A673 (cell line): ENCODE data around the gene NAV2. TPM values are rescaled to one million over a fixed set of nuclear protein-coding genes. Genes with fewer than 3 reads are reported as not detected.

Experiments used
- BruUV-seq: library from RNA; stranded (reverse); fragments of 400-500 nt; replicated peaks from 2 replicates; lab custom pipeline; 2021; lab: Mats Ljungman, UMichigan
- CTCF ChIA-PET: fragments of 300-600 bp; sonication (Branson Sonifier 250); formaldehyde crosslinking; loops from one replicate; lab custom pipeline; 2022; ENCODE audit warnings: antibody characterized with exemption; lab: Charles Lee
- POLR2A ChIA-PET: fragments of 300-600 bp; sonication (Branson Sonifier 250); formaldehyde crosslinking; loops from one replicate; lab custom pipeline; 2022; ENCODE audit warnings: antibody characterized with exemption; ENCODE audit not compliant: low non-redundant PET; lab: Charles Lee
- DNase-seq: peaks from one replicate; pipeline ENCODE4 v3.0.0-alpha.2; 2015; ENCODE audit warnings: low spot score
- H3K27ac ChIP-seq: fragments of 200-600 bp; sonication (generic); 2 replicates; pipeline ENCODE4 v1.5.1; 2016; ENCODE audit warnings: mixed run types, low read depth, mild to moderate bottlenecking, mixed read lengths, antibody characterized with exemption, low read length; ENCODE audit not compliant: poor library complexity, severe bottlenecking
- H3K27me3 ChIP-seq: fragments of 200-600 bp; sonication (generic); replicated peaks from 2 replicates; pipeline ENCODE4 v1.6.1; 2017; ENCODE audit warnings: mixed run types, low read depth, mild to moderate bottlenecking, mixed read lengths, antibody characterized with exemption, low read length; ENCODE audit not compliant: insufficient read depth, poor library complexity
- H3K36me3 ChIP-seq: fragments of 200-600 bp; sonication (generic); 2 replicates; pipeline ENCODE4 v1.6.1; 2016; ENCODE audit warnings: mixed run types, mild to moderate bottlenecking, mixed read lengths, antibody characterized with exemption, low read length; ENCODE audit not compliant: insufficient read depth, poor library complexity, severe bottlenecking
- H3K4me1 ChIP-seq: fragments of 200-600 bp; sonication (generic); 2 replicates; pipeline ENCODE4 v1.6.1; 2017; ENCODE audit warnings: mixed run types, mild to moderate bottlenecking, mixed read lengths, antibody characterized with exemption, low read length; ENCODE audit not compliant: insufficient read depth, poor library complexity, severe bottlenecking
- H3K4me3 ChIP-seq: fragments of 200-600 bp; sonication (generic); 2 replicates; pipeline ENCODE4 v1.5.1; 2016; ENCODE audit warnings: low read depth, mixed run types, mild to moderate bottlenecking, mixed read lengths, low read length; ENCODE audit not compliant: poor library complexity, severe bottlenecking
- H3K9me3 ChIP-seq: fragments of 200-600 bp; sonication (generic); 2 replicates; pipeline ENCODE4 v1.6.1; 2016; ENCODE audit warnings: mixed run types, low read depth, mild to moderate bottlenecking, mixed read lengths, antibody characterized with exemption, low read length; ENCODE audit not compliant: poor library complexity, severe bottlenecking
- EZH2 ChIP-seq: fragments of 200-600 bp; sonication (generic); IDR thresholded peaks from 2 replicates; pipeline ENCODE4 v1.6.1; 2017; ENCODE audit warnings: borderline replicate concordance, low read depth, mild to moderate bottlenecking, mixed read lengths, antibody characterized with exemption, low read length; ENCODE audit not compliant: poor library complexity, severe bottlenecking
- intact Hi-C: fragments of 100-400 bp; cut with micrococcal nuclease; formaldehyde crosslinking; loops from one replicate; pipeline ENCODE4 v1.10.0; 2022; ENCODE audit not compliant: unreplicated experiment
- total RNA-seq: library from RNA; stranded (reverse); gene quantifications from 2 replicates; pipeline ENCODE4 v1.2.3, GENCODE V29; 2021
- TF ChIP-seq, protein P1 (sequence below): fragments of 300-800, 200-600 bp; sonication (generic); conservative IDR thresholded peaks from 2 replicates; pipeline ENCODE4 v1.5.1; 2017; ENCODE audit warnings: low read depth, mild to moderate bottlenecking, antibody characterized with exemption, low read length, moderate library complexity, mixed read lengths

The NAV2 gene
- total RNA-seq, 1 experiment from 2014 or later, result not detected

DNA sequence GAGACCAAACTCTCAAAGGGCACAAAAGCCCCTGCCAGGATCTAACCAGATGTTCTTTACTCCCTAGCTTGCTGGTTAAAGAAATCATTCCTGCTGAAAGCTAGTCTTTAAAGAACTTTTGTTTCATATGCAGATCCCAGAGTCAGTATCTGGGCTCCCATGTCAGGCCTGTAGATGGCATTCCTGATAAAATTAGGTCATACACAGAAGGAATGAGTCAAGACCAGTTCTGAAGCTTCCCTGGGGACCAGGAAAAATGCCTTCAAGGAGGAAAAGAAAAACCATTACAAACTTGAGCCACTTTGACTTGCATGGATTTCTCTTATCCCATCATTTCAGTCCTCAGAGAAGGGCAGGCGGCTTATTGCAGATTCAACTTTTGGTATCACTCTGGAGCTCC, 441.7 kb downstream of the NAV2 start:
- Histone ChIP-seq H3K27me3 (peaks cover 58% of the 10 kb centered on the region), H3K36me3 (no peaks in the 10 kb centered on the region), H3K4me3 (no peak overlapping the region), H3K27ac (no peak overlapping the region), H3K9me3 (no peaks in the 10 kb centered on the region), H3K4me1 (no peaks in the 10 kb centered on the region)
- ChIA-PET POLR2A (no interaction called here), CTCF (no interaction called here)
- intact Hi-C loops, result no loop called here
- no peak for DNase-seq
- BruUV-seq, result no TSS peak
- no peak for TF ChIP-seq EZH2
- TF ChIP-seq, protein P1, sequence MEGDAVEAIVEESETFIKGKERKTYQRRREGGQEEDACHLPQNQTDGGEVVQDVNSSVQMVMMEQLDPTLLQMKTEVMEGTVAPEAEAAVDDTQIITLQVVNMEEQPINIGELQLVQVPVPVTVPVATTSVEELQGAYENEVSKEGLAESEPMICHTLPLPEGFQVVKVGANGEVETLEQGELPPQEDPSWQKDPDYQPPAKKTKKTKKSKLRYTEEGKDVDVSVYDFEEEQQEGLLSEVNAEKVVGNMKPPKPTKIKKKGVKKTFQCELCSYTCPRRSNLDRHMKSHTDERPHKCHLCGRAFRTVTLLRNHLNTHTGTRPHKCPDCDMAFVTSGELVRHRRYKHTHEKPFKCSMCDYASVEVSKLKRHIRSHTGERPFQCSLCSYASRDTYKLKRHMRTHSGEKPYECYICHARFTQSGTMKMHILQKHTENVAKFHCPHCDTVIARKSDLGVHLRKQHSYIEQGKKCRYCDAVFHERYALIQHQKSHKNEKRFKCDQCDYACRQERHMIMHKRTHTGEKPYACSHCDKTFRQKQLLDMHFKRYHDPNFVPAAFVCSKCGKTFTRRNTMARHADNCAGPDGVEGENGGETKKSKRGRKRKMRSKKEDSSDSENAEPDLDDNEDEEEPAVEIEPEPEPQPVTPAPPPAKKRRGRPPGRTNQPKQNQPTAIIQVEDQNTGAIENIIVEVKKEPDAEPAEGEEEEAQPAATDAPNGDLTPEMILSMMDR, result no peak

DNA sequence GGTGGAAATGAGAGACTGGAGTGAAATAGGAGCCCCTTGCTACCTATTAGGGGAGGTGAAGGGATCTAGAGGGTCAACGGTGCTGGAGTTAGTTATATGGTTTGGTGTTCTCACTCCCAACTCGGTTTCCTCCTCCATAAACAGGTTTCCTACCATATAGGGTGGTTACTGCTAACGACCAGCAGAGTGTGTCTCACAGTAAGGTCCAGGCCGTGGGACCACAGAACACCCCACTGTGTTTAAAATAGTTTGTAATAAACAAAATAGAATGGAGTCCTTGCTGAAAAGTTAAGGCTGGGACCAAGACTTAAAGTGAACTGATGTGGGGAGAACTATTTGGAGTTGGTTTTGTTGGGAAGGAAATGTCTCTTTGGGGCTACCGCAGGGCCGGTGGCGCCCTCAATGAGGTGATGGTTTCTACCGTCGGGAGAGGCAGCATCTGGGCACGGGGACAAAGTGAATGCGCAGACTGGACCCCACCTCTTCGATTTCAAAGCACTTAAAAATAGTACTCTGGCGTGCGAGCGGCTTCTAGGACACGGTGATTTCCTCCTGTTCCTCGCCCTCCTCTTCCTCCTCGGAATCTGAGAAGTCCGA, 443.1 kb downstream of the NAV2 start:
- no TSS peak for BruUV-seq
- Histone ChIP-seq H3K27ac (no peak overlapping the region), H3K4me1 (no peaks in the 10 kb centered on the region), H3K36me3 (no peaks in the 10 kb centered on the region), H3K27me3 (peaks cover 64% of the 10 kb centered on the region), H3K4me3 (no peak overlapping the region), H3K9me3 (no peaks in the 10 kb centered on the region)
- POLR2A ChIA-PET, result no interaction called here
- TF ChIP-seq EZH2, result no peak
- TF ChIP-seq, protein P1, result no peak
- no peak for DNase-seq
- intact Hi-C loops, result no loop called here
- CTCF ChIA-PET, result no interaction called here

DNA sequence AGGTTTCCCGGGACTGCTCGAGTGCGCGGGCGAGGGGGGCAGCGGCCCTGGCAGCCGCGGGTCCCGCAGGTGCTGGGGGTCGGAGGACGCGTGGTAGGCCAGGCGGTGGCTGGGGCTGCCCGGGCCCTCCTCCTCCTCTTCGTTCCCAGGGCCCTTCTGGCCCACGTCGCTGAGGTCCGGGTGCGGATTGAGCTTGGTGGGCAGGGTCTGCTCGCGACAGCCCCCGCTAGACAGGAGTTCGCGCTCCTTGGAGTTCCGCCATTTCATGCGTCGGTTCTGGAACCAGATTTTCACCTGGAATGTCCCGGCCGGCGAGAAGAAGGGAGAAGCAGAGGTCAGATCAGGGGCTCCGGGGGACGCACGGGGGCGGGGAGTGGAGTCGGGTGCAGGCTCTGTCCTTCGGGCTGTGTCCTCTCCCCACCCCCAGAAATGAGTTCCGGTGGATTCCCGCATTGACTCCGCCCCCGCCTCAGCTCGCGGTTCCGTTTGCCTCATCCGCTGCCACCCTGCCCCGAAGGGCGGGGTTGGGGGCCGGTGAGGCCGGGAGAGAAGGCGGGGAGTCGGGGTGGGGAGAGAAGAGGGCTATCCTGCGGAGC, 443.7 kb downstream of the NAV2 start:
- ChIA-PET CTCF (no interaction called here), POLR2A (no interaction called here)
- DNase-seq, result no peak
- Histone ChIP-seq H3K27me3 (peaks cover 70% of the 10 kb centered on the region), H3K36me3 (no peaks in the 10 kb centered on the region), H3K4me1 (no peaks in the 10 kb centered on the region), H3K27ac (no peak overlapping the region), H3K4me3 (no peak overlapping the region), H3K9me3 (no peaks in the 10 kb centered on the region)
- TF ChIP-seq, protein P1, result no peak
- no peak for TF ChIP-seq EZH2
- intact Hi-C loops, result no loop called here
- BruUV-seq, result no TSS peak
